ENCODE results near the gene STK26. TPM values are rescaled to one million over a fixed set of nuclear protein-coding genes. Genes with fewer than 3 reads are reported as not detected.

Gene STK26
- total and polyA plus RNA-seq, 4 donors: 2.0 to 16.9 (median 3.4) TPM

GRCh38 chrX:132107291-132107690 is 84.2 kb downstream of the STK26 start:
- H3K36me3 ChIP-seq (ENCODE audit: control insufficient read depth in 4 of 4, insufficient read depth in 3 of 4, low read depth in 1 of 4, low read length in 3 of 4): no peaks in the 10 kb centered on the region
- H3K27ac ChIP-seq (ENCODE audit: low read depth in 1 of 2, low read length in 2 of 2): no peak overlapping the region
- no peak for DNase-seq (ENCODE audit: low spot score)
- TF ChIP-seq, protein P1, sequence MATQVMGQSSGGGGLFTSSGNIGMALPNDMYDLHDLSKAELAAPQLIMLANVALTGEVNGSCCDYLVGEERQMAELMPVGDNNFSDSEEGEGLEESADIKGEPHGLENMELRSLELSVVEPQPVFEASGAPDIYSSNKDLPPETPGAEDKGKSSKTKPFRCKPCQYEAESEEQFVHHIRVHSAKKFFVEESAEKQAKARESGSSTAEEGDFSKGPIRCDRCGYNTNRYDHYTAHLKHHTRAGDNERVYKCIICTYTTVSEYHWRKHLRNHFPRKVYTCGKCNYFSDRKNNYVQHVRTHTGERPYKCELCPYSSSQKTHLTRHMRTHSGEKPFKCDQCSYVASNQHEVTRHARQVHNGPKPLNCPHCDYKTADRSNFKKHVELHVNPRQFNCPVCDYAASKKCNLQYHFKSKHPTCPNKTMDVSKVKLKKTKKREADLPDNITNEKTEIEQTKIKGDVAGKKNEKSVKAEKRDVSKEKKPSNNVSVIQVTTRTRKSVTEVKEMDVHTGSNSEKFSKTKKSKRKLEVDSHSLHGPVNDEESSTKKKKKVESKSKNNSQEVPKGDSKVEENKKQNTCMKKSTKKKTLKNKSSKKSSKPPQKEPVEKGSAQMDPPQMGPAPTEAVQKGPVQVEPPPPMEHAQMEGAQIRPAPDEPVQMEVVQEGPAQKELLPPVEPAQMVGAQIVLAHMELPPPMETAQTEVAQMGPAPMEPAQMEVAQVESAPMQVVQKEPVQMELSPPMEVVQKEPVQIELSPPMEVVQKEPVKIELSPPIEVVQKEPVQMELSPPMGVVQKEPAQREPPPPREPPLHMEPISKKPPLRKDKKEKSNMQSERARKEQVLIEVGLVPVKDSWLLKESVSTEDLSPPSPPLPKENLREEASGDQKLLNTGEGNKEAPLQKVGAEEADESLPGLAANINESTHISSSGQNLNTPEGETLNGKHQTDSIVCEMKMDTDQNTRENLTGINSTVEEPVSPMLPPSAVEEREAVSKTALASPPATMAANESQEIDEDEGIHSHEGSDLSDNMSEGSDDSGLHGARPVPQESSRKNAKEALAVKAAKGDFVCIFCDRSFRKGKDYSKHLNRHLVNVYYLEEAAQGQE (IDR thresholded peaks at IDR 0.05): no peak
- TF ChIP-seq JUND (IDR thresholded peaks at IDR 0.05) (no peak), FOXA1 (IDR thresholded peaks at IDR 0.05) (no peak), RAD21 (IDR thresholded peaks at IDR 0.05) (no peak), NR2F2 (IDR thresholded peaks at IDR 0.05) (no peak), YY1 (IDR thresholded peaks at IDR 0.05) (no peak), RXRA (IDR thresholded peaks at IDR 0.05) (no peak), GABPA (IDR thresholded peaks at IDR 0.05 in 1 of 2, conservative IDR thresholded peaks at IDR 0.05 in 1 of 2) (no peak), HNF4G (IDR thresholded peaks at IDR 0.05) (no peak), SP1 (IDR thresholded peaks at IDR 0.05) (no peak)
- TF ChIP-seq, protein P2, sequence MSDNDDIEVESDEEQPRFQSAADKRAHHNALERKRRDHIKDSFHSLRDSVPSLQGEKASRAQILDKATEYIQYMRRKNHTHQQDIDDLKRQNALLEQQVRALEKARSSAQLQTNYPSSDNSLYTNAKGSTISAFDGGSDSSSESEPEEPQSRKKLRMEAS (IDR thresholded peaks at IDR 0.05): no peak
- TF ChIP-seq, protein P3, sequence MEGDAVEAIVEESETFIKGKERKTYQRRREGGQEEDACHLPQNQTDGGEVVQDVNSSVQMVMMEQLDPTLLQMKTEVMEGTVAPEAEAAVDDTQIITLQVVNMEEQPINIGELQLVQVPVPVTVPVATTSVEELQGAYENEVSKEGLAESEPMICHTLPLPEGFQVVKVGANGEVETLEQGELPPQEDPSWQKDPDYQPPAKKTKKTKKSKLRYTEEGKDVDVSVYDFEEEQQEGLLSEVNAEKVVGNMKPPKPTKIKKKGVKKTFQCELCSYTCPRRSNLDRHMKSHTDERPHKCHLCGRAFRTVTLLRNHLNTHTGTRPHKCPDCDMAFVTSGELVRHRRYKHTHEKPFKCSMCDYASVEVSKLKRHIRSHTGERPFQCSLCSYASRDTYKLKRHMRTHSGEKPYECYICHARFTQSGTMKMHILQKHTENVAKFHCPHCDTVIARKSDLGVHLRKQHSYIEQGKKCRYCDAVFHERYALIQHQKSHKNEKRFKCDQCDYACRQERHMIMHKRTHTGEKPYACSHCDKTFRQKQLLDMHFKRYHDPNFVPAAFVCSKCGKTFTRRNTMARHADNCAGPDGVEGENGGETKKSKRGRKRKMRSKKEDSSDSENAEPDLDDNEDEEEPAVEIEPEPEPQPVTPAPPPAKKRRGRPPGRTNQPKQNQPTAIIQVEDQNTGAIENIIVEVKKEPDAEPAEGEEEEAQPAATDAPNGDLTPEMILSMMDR (IDR thresholded peaks at IDR 0.05; ENCODE audit: low read depth, low read length, missing input control): no peak
- TF ChIP-seq, protein P4, sequence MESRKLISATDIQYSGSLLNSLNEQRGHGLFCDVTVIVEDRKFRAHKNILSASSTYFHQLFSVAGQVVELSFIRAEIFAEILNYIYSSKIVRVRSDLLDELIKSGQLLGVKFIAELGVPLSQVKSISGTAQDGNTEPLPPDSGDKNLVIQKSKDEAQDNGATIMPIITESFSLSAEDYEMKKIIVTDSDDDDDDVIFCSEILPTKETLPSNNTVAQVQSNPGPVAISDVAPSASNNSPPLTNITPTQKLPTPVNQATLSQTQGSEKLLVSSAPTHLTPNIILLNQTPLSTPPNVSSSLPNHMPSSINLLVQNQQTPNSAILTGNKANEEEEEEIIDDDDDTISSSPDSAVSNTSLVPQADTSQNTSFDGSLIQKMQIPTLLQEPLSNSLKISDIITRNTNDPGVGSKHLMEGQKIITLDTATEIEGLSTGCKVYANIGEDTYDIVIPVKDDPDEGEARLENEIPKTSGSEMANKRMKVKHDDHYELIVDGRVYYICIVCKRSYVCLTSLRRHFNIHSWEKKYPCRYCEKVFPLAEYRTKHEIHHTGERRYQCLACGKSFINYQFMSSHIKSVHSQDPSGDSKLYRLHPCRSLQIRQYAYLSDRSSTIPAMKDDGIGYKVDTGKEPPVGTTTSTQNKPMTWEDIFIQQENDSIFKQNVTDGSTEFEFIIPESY (IDR thresholded peaks at IDR 0.05): no peak
- H3K9ac ChIP-seq (ENCODE audit: low read depth in 1 of 2, low read length in 2 of 2): no peak overlapping the region
- H3K4me3 ChIP-seq (ENCODE audit: low read depth in 1 of 3, low read length in 3 of 3): no peak overlapping the region
- H3K4me1 ChIP-seq (ENCODE audit: control insufficient read depth in 4 of 4, insufficient read depth in 4 of 4, low read length in 3 of 4): no peaks in the 10 kb centered on the region
- H3K9me3 ChIP-seq (ENCODE audit: control insufficient read depth in 4 of 4, low read length in 3 of 4): no peaks in the 10 kb centered on the region
- H3K27me3 ChIP-seq (ENCODE audit: control insufficient read depth in 4 of 4, insufficient read depth in 4 of 4, low read length in 3 of 4): no peaks in the 10 kb centered on the region

DNA sequence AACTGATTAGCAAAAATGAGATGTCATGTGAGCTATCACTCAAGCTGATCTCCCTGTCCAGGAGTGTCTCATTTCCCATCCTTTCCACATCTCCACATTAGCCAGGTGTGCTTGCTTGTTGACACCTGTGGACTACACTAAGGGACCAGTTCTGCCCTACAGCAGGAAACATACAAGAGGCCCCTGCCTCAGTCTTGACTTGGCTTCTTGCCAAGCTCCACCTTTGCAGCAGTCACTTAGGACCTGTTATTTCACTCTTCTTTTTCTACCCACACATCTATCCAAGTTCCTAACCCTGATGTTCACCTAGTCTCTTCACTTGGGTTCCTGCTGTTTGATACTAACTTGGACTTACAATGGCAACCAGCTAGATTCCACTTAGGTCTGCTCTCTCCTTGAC is 91.5 kb downstream of the STK26 start:
- peaks cover 0 to 3% (median 0%) of the 10 kb centered on the region in 4 donors for H3K27me3 ChIP-seq (ENCODE audit: control insufficient read depth in 4 of 4, insufficient read depth in 4 of 4, low read length in 3 of 4)

More for the DNA sequence above, 91.5 kb downstream of the STK26 start:
- TF ChIP-seq GABPA (IDR thresholded peaks at IDR 0.05 in 1 of 2, conservative IDR thresholded peaks at IDR 0.05 in 1 of 2): no peak
- no peak for TF ChIP-seq FOXA2 (IDR thresholded peaks at IDR 0.05)
- TF ChIP-seq SP1 (IDR thresholded peaks at IDR 0.05): no peak
- no peak for TF ChIP-seq FOXA1 (IDR thresholded peaks at IDR 0.05)
- TF ChIP-seq, protein P4 (IDR thresholded peaks at IDR 0.05): no peak
- TF ChIP-seq RAD21 (IDR thresholded peaks at IDR 0.05): no peak
- TF ChIP-seq RXRA (IDR thresholded peaks at IDR 0.05): no peak
- no peak for TF ChIP-seq HNF4A (conservative IDR thresholded peaks at IDR 0.05)
- no peaks in the 10 kb centered on the region for H3K9me3 ChIP-seq (ENCODE audit: control insufficient read depth in 4 of 4, low read length in 3 of 4)
- H3K4me3 ChIP-seq (ENCODE audit: low read depth in 1 of 3, low read length in 3 of 3): no peak overlapping the region
- H3K4me1 ChIP-seq (ENCODE audit: control insufficient read depth in 4 of 4, insufficient read depth in 4 of 4, low read length in 3 of 4): no peaks in the 10 kb centered on the region
- no peak overlapping the region for H3K27ac ChIP-seq (ENCODE audit: low read depth in 1 of 2, low read length in 2 of 2)
- DNase-seq (ENCODE audit: low spot score): no peak
- H3K36me3 ChIP-seq (ENCODE audit: control insufficient read depth in 4 of 4, insufficient read depth in 3 of 4, low read depth in 1 of 4, low read length in 3 of 4): no peaks in the 10 kb centered on the region
- H3K9ac ChIP-seq (ENCODE audit: low read depth in 1 of 2, low read length in 2 of 2): no peak overlapping the region
